DND-41 (cell line): Measurements from ENCODE around the gene ANKRD31.

ENCODE experiments used
- EZH2 ChIP-seq: IDR thresholded peaks from 3 replicates; pipeline ENCODE4 v1.6.1; 2012; ENCODE audit warnings: borderline replicate concordance, low read depth, mild to moderate bottlenecking, moderate library complexity, low read length, inconsistent platforms; ENCODE audit not compliant: severe bottlenecking
- TF ChIP-seq, protein P1 (sequence below): IDR thresholded peaks from 2 replicates; pipeline ENCODE4 v1.5.1; 2012; ENCODE audit warnings: borderline replicate concordance, low read length, moderate library complexity, mild to moderate bottlenecking; ENCODE audit not compliant: poor library complexity, severe bottlenecking; ENCODE audit errors: extremely low read depth

DNA sequence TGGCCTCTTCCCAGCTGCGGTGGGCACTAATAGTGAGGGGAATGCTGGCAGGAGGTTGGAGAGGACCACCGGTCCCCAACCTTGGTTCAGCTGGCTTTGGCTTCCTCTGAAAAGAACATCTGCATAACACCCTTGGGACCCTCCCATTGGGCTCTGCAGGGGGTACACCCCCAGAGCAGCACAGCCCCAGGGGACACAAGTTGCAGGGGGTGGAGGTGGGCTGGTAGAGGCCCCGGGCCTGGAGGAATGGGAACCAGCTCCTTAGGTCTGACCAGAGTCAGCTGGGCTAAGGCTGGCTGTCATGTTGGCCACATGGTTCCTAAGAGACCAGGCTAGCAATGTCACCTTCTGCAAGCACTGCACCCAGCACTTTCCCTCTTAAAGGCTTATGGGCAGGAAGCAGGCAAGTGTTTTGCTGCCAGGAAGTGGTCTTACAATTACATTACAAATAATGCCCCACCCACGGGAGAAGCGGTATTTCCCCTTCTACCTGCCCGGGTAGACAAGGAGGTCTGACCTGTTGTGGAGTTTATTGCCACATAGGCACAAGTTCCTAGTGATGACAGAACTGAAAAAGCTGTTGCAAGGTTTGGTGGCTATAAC, 202.4 kb downstream of the ANKRD31 start:
- TF ChIP-seq, protein P1, sequence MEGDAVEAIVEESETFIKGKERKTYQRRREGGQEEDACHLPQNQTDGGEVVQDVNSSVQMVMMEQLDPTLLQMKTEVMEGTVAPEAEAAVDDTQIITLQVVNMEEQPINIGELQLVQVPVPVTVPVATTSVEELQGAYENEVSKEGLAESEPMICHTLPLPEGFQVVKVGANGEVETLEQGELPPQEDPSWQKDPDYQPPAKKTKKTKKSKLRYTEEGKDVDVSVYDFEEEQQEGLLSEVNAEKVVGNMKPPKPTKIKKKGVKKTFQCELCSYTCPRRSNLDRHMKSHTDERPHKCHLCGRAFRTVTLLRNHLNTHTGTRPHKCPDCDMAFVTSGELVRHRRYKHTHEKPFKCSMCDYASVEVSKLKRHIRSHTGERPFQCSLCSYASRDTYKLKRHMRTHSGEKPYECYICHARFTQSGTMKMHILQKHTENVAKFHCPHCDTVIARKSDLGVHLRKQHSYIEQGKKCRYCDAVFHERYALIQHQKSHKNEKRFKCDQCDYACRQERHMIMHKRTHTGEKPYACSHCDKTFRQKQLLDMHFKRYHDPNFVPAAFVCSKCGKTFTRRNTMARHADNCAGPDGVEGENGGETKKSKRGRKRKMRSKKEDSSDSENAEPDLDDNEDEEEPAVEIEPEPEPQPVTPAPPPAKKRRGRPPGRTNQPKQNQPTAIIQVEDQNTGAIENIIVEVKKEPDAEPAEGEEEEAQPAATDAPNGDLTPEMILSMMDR = no peak
- no peak for TF ChIP-seq EZH2
